GM19438 (cell line): ENCODE measurements around the gene LSR.
"Not testable (repeated sequence)": the region's sequence is repeated elsewhere in the genome, so short reads cannot be mapped to it uniquely, and the experiment has no call there.

Source experiments
- ATAC-seq: cut with Tn5 transposase; IDR thresholded peaks from one replicate; pipeline ENCODE4 v1.9.1; 2021; ENCODE audit warnings: low read depth; ENCODE audit not compliant: unreplicated experiment

Gene LSR

GRCh38 chr19:35284153-35285094 lies 35.6 kb downstream of the LSR start:
- ATAC-seq = no peak

- no peak for ATAC-seq
Measured at GRCh38 chr19:35285095-35285449, 36.3 kb downstream of the LSR start.

GRCh38 chr19:35285465-35285864 lies 36.7 kb downstream of the LSR start:
- not testable (repeated sequence) for ATAC-seq

- ATAC-seq = not testable (repeated sequence)
Measured at GRCh38 chr19:35286101-35286500, 37.3 kb downstream of the LSR start.

- no peak for ATAC-seq
Measured at GRCh38 chr19:35287713-35288112, 38.9 kb downstream of the LSR start.

- no peak for ATAC-seq
Measured at GRCh38 chr19:35288331-35288730, 39.5 kb downstream of the LSR start.

- no peak for ATAC-seq
Measured at GRCh38 chr19:35288906-35289305, 40.1 kb downstream of the LSR start.

- ATAC-seq = no peak
Measured at GRCh38 chr19:35290381-35291127, 41.8 kb downstream of the LSR start.

- ATAC-seq = no peak
Measured at GRCh38 chr19:35291259-35291658, 42.5 kb downstream of the LSR start.

- no peak for ATAC-seq
Measured at GRCh38 chr19:35291916-35292315, 43.1 kb downstream of the LSR start, which contains the start of gene MAG. TSS of gene MAG (plus strand) at chr19:35292161. CDS start at chr19:35295409, 3,248 bp downstream.

- no peak for ATAC-seq
Measured at GRCh38 chr19:35292421-35293362, 43.9 kb downstream of the LSR start.

- no peak for ATAC-seq
Measured at GRCh38 chr19:35293363-35293739, 44.5 kb downstream of the LSR start.

- no peak for ATAC-seq
Measured at GRCh38 chr19:35293808-35294207, 45.0 kb downstream of the LSR start.

- ATAC-seq = no peak
Measured at GRCh38 chr19:35294328-35294727, 45.5 kb downstream of the LSR start.

- no peak for ATAC-seq
Measured at GRCh38 chr19:35294859-35295791, 46.3 kb downstream of the LSR start.

GRCh38 chr19:35295792-35296462 lies 47.1 kb downstream of the LSR start:
- ATAC-seq = no peak

- no peak for ATAC-seq
Measured at GRCh38 chr19:35296644-35297514, 48.1 kb downstream of the LSR start.

GRCh38 chr19:35297515-35297848 lies 48.7 kb downstream of the LSR start:
- no peak for ATAC-seq
